Measurements from ENCODE around the gene DPYD. TPM values are rescaled to one million over a fixed set of nuclear protein-coding genes. Genes with fewer than 3 reads are reported as not detected.

Gene DPYD
- total RNA-seq, 1 donor from 2014 or later = 12.8 TPM

GRCh38 chr1:97844552-97845089, 76.2 kb downstream of the DPYD start:
- Mint-ChIP-seq H3K4me3 (ENCODE audit: unreplicated experiment) (no peak overlapping the region), H3K4me1 (ENCODE audit: low read depth, unreplicated experiment) (no peaks in the 10 kb centered on the region), H3K9me3 (ENCODE audit: unreplicated experiment) (peaks cover 2% of the 10 kb centered on the region), H3K36me3 (ENCODE audit: unreplicated experiment) (no peaks in the 10 kb centered on the region), H3K27me3 (ENCODE audit: unreplicated experiment) (peaks cover 2% of the 10 kb centered on the region), H3K27ac (ENCODE audit: unreplicated experiment) (no peak overlapping the region)
- TF ChIP-seq, protein P1, sequence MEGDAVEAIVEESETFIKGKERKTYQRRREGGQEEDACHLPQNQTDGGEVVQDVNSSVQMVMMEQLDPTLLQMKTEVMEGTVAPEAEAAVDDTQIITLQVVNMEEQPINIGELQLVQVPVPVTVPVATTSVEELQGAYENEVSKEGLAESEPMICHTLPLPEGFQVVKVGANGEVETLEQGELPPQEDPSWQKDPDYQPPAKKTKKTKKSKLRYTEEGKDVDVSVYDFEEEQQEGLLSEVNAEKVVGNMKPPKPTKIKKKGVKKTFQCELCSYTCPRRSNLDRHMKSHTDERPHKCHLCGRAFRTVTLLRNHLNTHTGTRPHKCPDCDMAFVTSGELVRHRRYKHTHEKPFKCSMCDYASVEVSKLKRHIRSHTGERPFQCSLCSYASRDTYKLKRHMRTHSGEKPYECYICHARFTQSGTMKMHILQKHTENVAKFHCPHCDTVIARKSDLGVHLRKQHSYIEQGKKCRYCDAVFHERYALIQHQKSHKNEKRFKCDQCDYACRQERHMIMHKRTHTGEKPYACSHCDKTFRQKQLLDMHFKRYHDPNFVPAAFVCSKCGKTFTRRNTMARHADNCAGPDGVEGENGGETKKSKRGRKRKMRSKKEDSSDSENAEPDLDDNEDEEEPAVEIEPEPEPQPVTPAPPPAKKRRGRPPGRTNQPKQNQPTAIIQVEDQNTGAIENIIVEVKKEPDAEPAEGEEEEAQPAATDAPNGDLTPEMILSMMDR (IDR thresholded peaks at IDR 0.05; ENCODE audit: partially characterized antibody, unreplicated experiment) = no peak
- no peak for DNase-seq

- H3K27ac Mint-ChIP-seq (ENCODE audit: unreplicated experiment) = no peak overlapping the region
- no peaks in the 10 kb centered on the region for H3K4me1 Mint-ChIP-seq (ENCODE audit: low read depth, unreplicated experiment)
- TF ChIP-seq, protein P1 (IDR thresholded peaks at IDR 0.05; ENCODE audit: partially characterized antibody, unreplicated experiment) = no peak
- no peaks in the 10 kb centered on the region for H3K36me3 Mint-ChIP-seq (ENCODE audit: unreplicated experiment)
- peaks cover 2% of the 10 kb centered on the region for H3K9me3 Mint-ChIP-seq (ENCODE audit: unreplicated experiment)
- DNase-seq = no peak
- peaks cover 2% of the 10 kb centered on the region for H3K27me3 Mint-ChIP-seq (ENCODE audit: unreplicated experiment)
- no peak overlapping the region for H3K4me3 Mint-ChIP-seq (ENCODE audit: unreplicated experiment)
These were observed 79.5 kb downstream of the DPYD start for GRCh38 chr1:97841338-97841737.

DNA sequence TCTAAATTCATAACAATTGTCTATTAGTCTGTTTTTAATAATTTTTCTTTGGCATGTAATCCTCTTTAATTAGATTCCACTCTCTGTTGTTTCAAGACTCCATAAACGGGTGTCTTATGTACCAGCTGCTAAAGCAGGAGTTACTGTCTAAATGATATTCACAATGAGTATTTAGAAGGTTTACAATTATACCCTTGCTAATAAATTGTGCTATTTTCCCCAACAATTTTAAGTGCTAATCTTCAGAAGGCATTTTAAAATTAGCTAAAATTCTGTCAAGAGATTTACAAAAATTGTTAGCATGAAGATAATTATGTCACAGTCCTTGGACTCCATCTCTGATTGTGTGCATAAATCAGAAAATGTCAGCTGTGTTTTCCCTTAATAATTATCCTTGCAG, 83.7 kb downstream of the DPYD start:
- DNase-seq = no peak
- TF ChIP-seq, protein P1 (IDR thresholded peaks at IDR 0.05; ENCODE audit: partially characterized antibody, unreplicated experiment) = no peak
- Mint-ChIP-seq H3K27me3 (ENCODE audit: unreplicated experiment) (no peaks in the 10 kb centered on the region), H3K4me1 (ENCODE audit: low read depth, unreplicated experiment) (peaks cover 8% of the 10 kb centered on the region), H3K4me3 (ENCODE audit: unreplicated experiment) (no peak overlapping the region), H3K27ac (ENCODE audit: unreplicated experiment) (no peak overlapping the region), H3K36me3 (ENCODE audit: unreplicated experiment) (no peaks in the 10 kb centered on the region), H3K9me3 (ENCODE audit: unreplicated experiment) (peaks cover 1% of the 10 kb centered on the region)

DNA sequence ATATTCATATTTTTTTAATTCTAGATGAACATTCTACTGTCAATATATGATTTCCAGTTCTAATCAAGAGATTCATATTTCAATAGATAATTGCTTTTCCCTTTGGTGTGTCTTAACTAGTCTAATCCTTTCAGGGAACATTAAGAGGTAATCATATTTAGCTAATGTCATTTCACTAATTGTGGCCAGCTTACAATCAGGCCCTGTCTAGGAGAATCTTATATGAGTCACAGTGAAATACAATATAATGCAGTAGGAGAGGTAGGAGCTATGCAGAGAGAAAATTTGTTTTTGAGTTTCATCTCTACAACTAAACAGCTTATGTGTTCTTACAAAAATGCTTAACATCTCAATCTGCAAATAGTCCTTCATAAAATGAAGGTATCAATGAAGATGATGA, 85.9 kb downstream of the DPYD start:
- Mint-ChIP-seq H3K27ac (ENCODE audit: unreplicated experiment) (no peak overlapping the region), H3K4me1 (ENCODE audit: low read depth, unreplicated experiment) (peaks cover 10% of the 10 kb centered on the region), H3K27me3 (ENCODE audit: unreplicated experiment) (no peaks in the 10 kb centered on the region), H3K9me3 (ENCODE audit: unreplicated experiment) (peaks cover 1% of the 10 kb centered on the region), H3K4me3 (ENCODE audit: unreplicated experiment) (no peak overlapping the region), H3K36me3 (ENCODE audit: unreplicated experiment) (no peaks in the 10 kb centered on the region)
- TF ChIP-seq, protein P1 (IDR thresholded peaks at IDR 0.05; ENCODE audit: partially characterized antibody, unreplicated experiment) = no peak
- DNase-seq = no peak

GRCh38 chr1:97833881-97834280, 87.0 kb downstream of the DPYD start:
- H3K36me3 Mint-ChIP-seq (ENCODE audit: unreplicated experiment) = no peaks in the 10 kb centered on the region
- DNase-seq = no peak
- H3K9me3 Mint-ChIP-seq (ENCODE audit: unreplicated experiment) = peaks cover 1% of the 10 kb centered on the region
- TF ChIP-seq, protein P1 (IDR thresholded peaks at IDR 0.05; ENCODE audit: partially characterized antibody, unreplicated experiment) = no peak
- H3K4me3 Mint-ChIP-seq (ENCODE audit: unreplicated experiment) = no peak overlapping the region
- no peaks in the 10 kb centered on the region for H3K27me3 Mint-ChIP-seq (ENCODE audit: unreplicated experiment)
- H3K4me1 Mint-ChIP-seq (ENCODE audit: low read depth, unreplicated experiment) = peaks cover 11% of the 10 kb centered on the region
- no peak overlapping the region for H3K27ac Mint-ChIP-seq (ENCODE audit: unreplicated experiment)

All from glutamatergic neuron (in vitro differentiated cells).